Activated T-helper 1 cell treated with anti-CD3 and anti-CD28 coated beads, Interleukin-12 subunit alpha, Interleukin-12 subunit beta, Interleukin-2, Interleukin-4 antibody, amounts not matched to agents 30 ng/mL and 10 ng/mL and 1 ng/mL, durations not matched to agents 14 hours and 24 hours and 36 hours (primary cell): ENCODE measurements around the gene CBX4. TPM values are rescaled to one million over a fixed set of nuclear protein-coding genes. Genes with fewer than 3 reads are reported as not detected.

Experiments
- DNase-seq: peaks from one replicate; pipeline ENCODE4 v3.0.0; 2021; ENCODE audit warnings: low spot score
- H3K27ac Mint-ChIP-seq: one replicate; pipeline ENCODE4 v1.8.0; 2021; ENCODE audit warnings: mild to moderate bottlenecking, mixed read lengths
- H3K27me3 Mint-ChIP-seq: one replicate; pipeline ENCODE4 v1.8.0; 2022; ENCODE audit warnings: mild to moderate bottlenecking, moderate library complexity, mixed read lengths; ENCODE audit not compliant: insufficient read depth
- H3K36me3 Mint-ChIP-seq: one replicate; pipeline ENCODE4 v1.8.0; 2021; ENCODE audit warnings: low read depth, mixed read lengths
- H3K4me1 Mint-ChIP-seq: one replicate; pipeline ENCODE4 v1.8.0; 2021; ENCODE audit warnings: low read depth, mixed read lengths
- H3K4me3 Mint-ChIP-seq: one replicate; pipeline ENCODE4 v1.8.0; 2021; ENCODE audit warnings: mild to moderate bottlenecking, moderate library complexity, mixed read lengths
- H3K9me3 Mint-ChIP-seq: one replicate; pipeline ENCODE4 v1.8.0; 2021; ENCODE audit warnings: mixed read lengths
- intact Hi-C: fragments of 100-400 bp; cut with micrococcal nuclease; formaldehyde crosslinking; loops from one replicate; pipeline ENCODE4 v1.15.1; 2024
- total RNA-seq: library from RNA; stranded (reverse); gene quantifications from 2 replicates; pipeline ENCODE4 v1.2.3, GENCODE V29; 2022

The CBX4 gene
- total RNA-seq, 1 donor from 2014 or later = 23.8 TPM

GRCh38 chr17:79783891-79784290, 55.3 kb downstream of the CBX4 start:
- no peak overlapping the region for H3K27ac Mint-ChIP-seq
- no peak for DNase-seq
- peaks cover 1% of the 10 kb centered on the region for H3K36me3 Mint-ChIP-seq
- H3K27me3 Mint-ChIP-seq = peaks cover 39% of the 10 kb centered on the region
- H3K4me1 Mint-ChIP-seq = peaks cover 2% of the 10 kb centered on the region
- H3K9me3 Mint-ChIP-seq = no peaks in the 10 kb centered on the region
- H3K4me3 Mint-ChIP-seq = no peak overlapping the region
- intact Hi-C loops = no loop called here

Other genes with a start within 250 kb of the CBX4 start
- not detected in 2 replicates for gene RBFOX3, start 228.4 kb downstream of the CBX4 start, total RNA-seq
- gene ENPP7, start 108.5 kb downstream of the CBX4 start, total RNA-seq = 0.10 and 0.16 TPM in 2 replicates
- 4.7 and 5.1 TPM in 2 replicates for gene CBX2, start 61.3 kb downstream of the CBX4 start, total RNA-seq
- gene CBX8, start 42.4 kb downstream of the CBX4 start, total RNA-seq = 6.2 and 6.6 TPM in 2 replicates
- 1.8 and 1.9 TPM in 2 replicates for gene TBC1D16, start 196.4 kb upstream of the CBX4 start, total RNA-seq
- 0.15 and 0.16 TPM in 2 replicates for gene CCDC40, start 197.2 kb upstream of the CBX4 start, total RNA-seq